ENCODE results near the gene BST1. TPM values are rescaled to one million over a fixed set of nuclear protein-coding genes. Genes with fewer than 3 reads are reported as not detected.

The BST1 gene
- total and polyA plus RNA-seq, 2 donors (not counting 3 experiments of a cell fraction or from before 2014, with no cell fraction given): 10.7 to 14.0 TPM

DNA sequence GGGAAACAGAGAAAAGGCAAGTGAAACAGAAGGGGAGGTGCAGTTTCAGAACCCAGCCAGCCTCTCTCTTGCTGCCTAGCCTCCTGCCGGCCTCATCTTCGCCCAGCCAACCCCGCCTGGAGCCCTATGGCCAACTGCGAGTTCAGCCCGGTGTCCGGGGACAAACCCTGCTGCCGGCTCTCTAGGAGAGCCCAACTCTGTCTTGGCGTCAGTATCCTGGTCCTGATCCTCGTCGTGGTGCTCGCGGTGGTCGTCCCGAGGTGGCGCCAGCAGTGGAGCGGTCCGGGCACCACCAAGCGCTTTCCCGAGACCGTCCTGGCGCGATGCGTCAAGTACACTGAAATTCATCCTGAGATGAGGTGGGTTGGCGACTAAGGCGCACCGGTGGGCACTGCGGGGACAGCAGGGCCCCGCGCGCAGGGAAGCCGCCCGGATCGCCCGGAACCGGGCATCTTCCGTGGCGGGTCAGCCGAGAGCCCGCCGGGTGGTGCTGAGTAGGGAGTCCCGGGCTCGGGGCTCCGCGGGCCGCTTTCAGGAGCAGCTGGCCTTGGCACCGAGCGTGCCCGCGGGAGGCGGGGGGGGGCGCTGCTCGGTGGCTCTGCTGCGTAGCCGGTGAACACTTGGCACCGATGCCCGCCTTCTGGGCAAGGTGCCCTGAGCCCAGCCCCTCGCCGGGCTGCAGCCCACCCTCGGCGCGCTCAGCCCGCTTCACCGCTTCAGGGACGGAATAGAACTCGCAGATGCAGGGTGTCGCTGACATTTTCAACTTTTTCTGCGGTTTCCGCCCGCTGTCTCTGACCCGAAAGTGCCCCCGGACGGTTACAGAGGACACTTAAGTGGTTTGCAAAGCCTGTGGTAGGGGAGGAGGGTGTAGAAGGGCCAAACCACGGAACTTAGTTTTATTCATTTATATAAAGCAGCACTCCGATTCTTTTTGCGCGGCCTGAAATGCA is 75.7 kb downstream of the BST1 start, which contains the start of gene CD38:
Gene CD38 (plus strand): TSS at position 40 of the 953 bp plus-strand sequence. CDS start 87 bp downstream, at position 127.
- DNase-seq (ENCODE audit: low read depth, low spot score): no peak
- POLR2A ChIA-PET: no interaction called here
- H3K4me3 ChIP-seq (replicated peaks in 1 of 3; ENCODE audit: insufficient read depth in 1 of 3, low read depth in 1 of 3, low read length in 3 of 3): peak within 1 kb of the TSS; percentile 35 to 62 (median 54)
- peak within 1 kb of the TSS; percentile 9 for H3K9ac ChIP-seq (replicated peaks; ENCODE audit: extremely low read depth, insufficient read depth, low read length)
- H3K79me2 ChIP-seq (ENCODE audit: control insufficient read depth, insufficient read depth, low read length): no peaks in the 10 kb centered on the region
- H3K9me3 ChIP-seq (replicated peaks; ENCODE audit: control insufficient read depth, insufficient read depth, low read length): no peaks in the 10 kb centered on the region
- H3K27ac ChIP-seq (ENCODE audit: insufficient read depth, low read depth, low read length): no peak within 1 kb of the TSS
- peak within 1 kb of the TSS; percentile 94 for H3K4me2 ChIP-seq (ENCODE audit: insufficient read depth, low read length)
- H3K36me3 ChIP-seq (ENCODE audit: control insufficient read depth in 2 of 2, extremely low read depth in 1 of 2, insufficient read depth in 2 of 2, low read length in 2 of 2): no peaks in the 10 kb centered on the region
- H3K9me1 ChIP-seq (replicated peaks; ENCODE audit: control insufficient read depth, extremely low read depth, insufficient read depth, low read length): no peaks in the 10 kb centered on the region
- no TSS peak for BruUV-seq (replicated peaks)
- FAIRE-seq: no peak
- H4K20me1 ChIP-seq (replicated peaks; ENCODE audit: control insufficient read depth, extremely low read depth, insufficient read depth, low read length): no peaks in the 10 kb centered on the region
- dilution Hi-C loops (cut with MboI; ENCODE audit: extremely low pct_ligation_motif_present, low sequenced_read_pairs) (no loop called here), intact Hi-C loops (cut with micrococcal nuclease) (no loop called here)
- TF ChIP-seq GATA2 (IDR thresholded peaks at IDR 0.05; ENCODE audit: insufficient read depth, insufficient read length, low read depth, low read length): no peak
- TF ChIP-seq POLR2AphosphoS5 (IDR thresholded peaks at IDR 0.05; ENCODE audit: insufficient read depth, low read depth, low read length): no peak
- TF ChIP-seq EZH2 (IDR thresholded peaks at IDR 0.05; ENCODE audit: borderline replicate concordance, low read depth, low read length, severe bottlenecking): peak; percentile 76
- H3K27me3 ChIP-seq (ENCODE audit: control insufficient read depth in 2 of 2, insufficient read depth in 2 of 2, low read length in 2 of 2): peaks cover 26 to 47% of the 10 kb centered on the region in 2 experiments
- peaks cover 15% of the 10 kb centered on the region for H3K4me1 ChIP-seq (ENCODE audit: control insufficient read depth, extremely low read depth, insufficient read depth, low read length)
- CTCF ChIA-PET: interaction anchor here (1.0 to 1.6 kb wide), 7 partner anchors 9 to 104 kb away, joined by 3 to 7 read pairs (median 4); no protein-coding TSS in a partner anchor
- peak within 1 kb of the TSS; percentile 91 for H2AFZ ChIP-seq (ENCODE audit: low read depth, low read length)

- H3K4me2 ChIP-seq (ENCODE audit: insufficient read depth, low read length): peak overlapping the region; percentile 94
- peak overlapping the region; percentile 91 for H2AFZ ChIP-seq (ENCODE audit: low read depth, low read length)
- FAIRE-seq: peak; percentile 49
- H3K4me3 ChIP-seq (replicated peaks in 1 of 3; ENCODE audit: insufficient read depth in 1 of 3, low read depth in 1 of 3, low read length in 3 of 3): peak overlapping the region; percentile 35 to 62 (median 54)
- ChIA-PET CTCF (interaction anchor here (0.8 to 1.6 kb wide), 7 partner anchors 9 to 29 kb away, joined by 3 to 7 read pairs (median 4); no protein-coding TSS in a partner anchor), POLR2A (no interaction called here)
- intact Hi-C loops (cut with micrococcal nuclease): no loop called here
- H3K36me3 ChIP-seq (ENCODE audit: control insufficient read depth in 2 of 2, extremely low read depth in 1 of 2, insufficient read depth in 2 of 2, low read length in 2 of 2): no peaks in the 10 kb centered on the region
- H3K9ac ChIP-seq (replicated peaks; ENCODE audit: extremely low read depth, insufficient read depth, low read length): peak overlapping the region; percentile 9
- H3K27me3 ChIP-seq (ENCODE audit: control insufficient read depth in 2 of 2, insufficient read depth in 2 of 2, low read length in 2 of 2): peaks cover 24 to 47% of the 10 kb centered on the region in 2 experiments
- H3K4me1 ChIP-seq (ENCODE audit: control insufficient read depth, extremely low read depth, insufficient read depth, low read length): peaks cover 15% of the 10 kb centered on the region
- H3K79me2 ChIP-seq (ENCODE audit: control insufficient read depth, insufficient read depth, low read length): no peaks in the 10 kb centered on the region
- H3K27ac ChIP-seq (ENCODE audit: insufficient read depth, low read depth, low read length): no peak overlapping the region
- DNase-seq (ENCODE audit: low read depth, low spot score): peak; percentile 60
- peak; percentile 6 to 26 for TF ChIP-seq CTCF (IDR thresholded peaks at IDR 0.05; ENCODE audit: extremely low read depth in 1 of 2, insufficient read depth in 1 of 2, low read depth in 1 of 2, low read length in 2 of 2)
- TF ChIP-seq EZH2 (IDR thresholded peaks at IDR 0.05; ENCODE audit: borderline replicate concordance, low read depth, low read length, severe bottlenecking): no peak
- H3K9me1 ChIP-seq (replicated peaks; ENCODE audit: control insufficient read depth, extremely low read depth, insufficient read depth, low read length): no peaks in the 10 kb centered on the region
- H3K9me3 ChIP-seq (replicated peaks; ENCODE audit: control insufficient read depth, insufficient read depth, low read length): no peaks in the 10 kb centered on the region
- dilution Hi-C loops (cut with MboI; ENCODE audit: extremely low pct_ligation_motif_present, low sequenced_read_pairs): no loop called here
- no peaks in the 10 kb centered on the region for H4K20me1 ChIP-seq (replicated peaks; ENCODE audit: control insufficient read depth, extremely low read depth, insufficient read depth, low read length)
- no TSS peak for BruUV-seq (replicated peaks)
Measured at GRCh38 chr4:15779306-15779705, 76.4 kb downstream of the BST1 start.
